ENCODE data around the gene XYLT1. TPM values are rescaled to one million over a fixed set of nuclear protein-coding genes. Genes with fewer than 3 reads are reported as not detected.

Gene XYLT1
- total RNA-seq, 1 donor from 2014 or later = 27.3 TPM

DNA sequence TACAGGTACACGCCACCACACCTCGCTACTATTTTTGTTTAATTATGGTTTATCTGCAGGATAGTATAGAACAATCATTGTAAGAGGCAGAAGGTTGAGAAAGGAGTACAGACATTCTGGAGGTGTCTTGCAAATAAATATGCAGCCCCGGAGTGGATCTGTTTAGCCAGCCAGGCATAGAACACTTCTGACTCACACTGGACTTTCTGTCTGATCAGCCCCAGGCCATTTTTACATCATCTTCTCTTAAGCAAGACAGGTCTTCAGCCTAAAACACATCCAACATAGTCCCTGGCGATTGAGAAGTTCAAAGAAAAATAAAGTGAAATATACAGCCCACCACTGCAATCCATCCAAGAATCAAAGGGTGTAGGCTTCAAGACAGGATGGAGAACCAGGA lies 81.4 kb downstream of the XYLT1 start:
- Histone ChIP-seq H3K4me1 (peaks cover 42% of the 10 kb centered on the region), H3K36me3 (no peaks in the 10 kb centered on the region), H3K4me3 (no peak overlapping the region), H3K27ac (peak overlapping the region; percentile 42), H3K9me3 (no peaks in the 10 kb centered on the region), H3K27me3 (no peaks in the 10 kb centered on the region)
- intact Hi-C loops (cut with DNase I) = no loop called here
- no peak for TF ChIP-seq POLR2A (IDR thresholded peaks at IDR 0.05)
- TF ChIP-seq, protein P1, sequence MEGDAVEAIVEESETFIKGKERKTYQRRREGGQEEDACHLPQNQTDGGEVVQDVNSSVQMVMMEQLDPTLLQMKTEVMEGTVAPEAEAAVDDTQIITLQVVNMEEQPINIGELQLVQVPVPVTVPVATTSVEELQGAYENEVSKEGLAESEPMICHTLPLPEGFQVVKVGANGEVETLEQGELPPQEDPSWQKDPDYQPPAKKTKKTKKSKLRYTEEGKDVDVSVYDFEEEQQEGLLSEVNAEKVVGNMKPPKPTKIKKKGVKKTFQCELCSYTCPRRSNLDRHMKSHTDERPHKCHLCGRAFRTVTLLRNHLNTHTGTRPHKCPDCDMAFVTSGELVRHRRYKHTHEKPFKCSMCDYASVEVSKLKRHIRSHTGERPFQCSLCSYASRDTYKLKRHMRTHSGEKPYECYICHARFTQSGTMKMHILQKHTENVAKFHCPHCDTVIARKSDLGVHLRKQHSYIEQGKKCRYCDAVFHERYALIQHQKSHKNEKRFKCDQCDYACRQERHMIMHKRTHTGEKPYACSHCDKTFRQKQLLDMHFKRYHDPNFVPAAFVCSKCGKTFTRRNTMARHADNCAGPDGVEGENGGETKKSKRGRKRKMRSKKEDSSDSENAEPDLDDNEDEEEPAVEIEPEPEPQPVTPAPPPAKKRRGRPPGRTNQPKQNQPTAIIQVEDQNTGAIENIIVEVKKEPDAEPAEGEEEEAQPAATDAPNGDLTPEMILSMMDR (IDR thresholded peaks at IDR 0.05) = no peak
- TF ChIP-seq POLR2AphosphoS5 (IDR thresholded peaks at IDR 0.05; ENCODE audit: insufficient read depth in 1 of 2, low read depth in 1 of 2) = no peak
- no peak for DNase-seq (ENCODE audit: extremely low spot score in 2 of 2)

DNA sequence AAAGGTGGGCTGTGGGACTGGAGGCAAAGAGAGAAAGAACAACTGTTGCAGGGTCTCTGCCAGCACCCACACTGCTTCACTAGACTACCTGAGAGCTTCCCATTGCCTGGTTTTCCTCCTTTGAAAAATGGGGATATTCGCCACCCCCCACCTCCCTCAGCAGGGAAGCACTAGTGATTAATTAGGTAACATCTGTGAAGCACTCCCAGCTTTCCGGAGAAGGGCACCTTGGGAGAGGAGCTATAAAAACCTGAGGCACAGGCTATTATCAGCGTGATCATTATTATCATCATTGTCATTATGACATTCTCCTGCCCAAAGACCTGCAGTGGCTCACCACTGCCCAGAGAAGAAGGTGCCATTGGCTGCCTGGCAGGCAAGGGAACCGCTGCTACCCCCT lies 83.5 kb downstream of the XYLT1 start:
- peaks cover 35% of the 10 kb centered on the region for H3K4me1 ChIP-seq
- TF ChIP-seq POLR2A (IDR thresholded peaks at IDR 0.05) (no peak), POLR2AphosphoS5 (IDR thresholded peaks at IDR 0.05; ENCODE audit: insufficient read depth in 1 of 2, low read depth in 1 of 2) (no peak)
- TF ChIP-seq, protein P1 (IDR thresholded peaks at IDR 0.05) = no peak
- H3K27me3 ChIP-seq = no peaks in the 10 kb centered on the region
- DNase-seq (ENCODE audit: extremely low spot score in 2 of 2) = no peak
- no peaks in the 10 kb centered on the region for H3K36me3 ChIP-seq
- H3K27ac ChIP-seq = peak overlapping the region; percentile 64
- H3K4me3 ChIP-seq = no peak overlapping the region
- intact Hi-C loops (cut with DNase I) = no loop called here
- no peaks in the 10 kb centered on the region for H3K9me3 ChIP-seq

DNA sequence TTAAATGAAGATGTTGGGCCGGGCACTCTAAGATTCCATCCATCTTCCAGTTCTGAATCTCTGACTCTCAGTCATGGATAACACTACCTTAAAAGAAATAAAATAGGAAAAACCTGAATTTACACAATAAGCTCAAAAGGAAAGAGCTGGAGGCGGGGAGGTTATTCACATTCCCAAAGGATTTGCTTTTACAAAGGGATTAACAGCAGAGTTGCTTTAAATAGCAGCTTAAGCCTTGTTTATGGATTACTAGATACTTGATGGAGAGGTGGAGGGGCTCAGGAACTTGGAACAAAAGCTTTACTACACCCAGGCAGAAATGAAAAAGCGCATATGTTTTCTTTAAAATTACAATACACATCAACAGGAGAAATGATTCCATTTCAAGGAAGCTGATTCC lies 84.5 kb downstream of the XYLT1 start:
- Histone ChIP-seq H3K4me1 (peaks cover 31% of the 10 kb centered on the region), H3K36me3 (no peaks in the 10 kb centered on the region)
- intact Hi-C loops (cut with DNase I) = no loop called here

DNA sequence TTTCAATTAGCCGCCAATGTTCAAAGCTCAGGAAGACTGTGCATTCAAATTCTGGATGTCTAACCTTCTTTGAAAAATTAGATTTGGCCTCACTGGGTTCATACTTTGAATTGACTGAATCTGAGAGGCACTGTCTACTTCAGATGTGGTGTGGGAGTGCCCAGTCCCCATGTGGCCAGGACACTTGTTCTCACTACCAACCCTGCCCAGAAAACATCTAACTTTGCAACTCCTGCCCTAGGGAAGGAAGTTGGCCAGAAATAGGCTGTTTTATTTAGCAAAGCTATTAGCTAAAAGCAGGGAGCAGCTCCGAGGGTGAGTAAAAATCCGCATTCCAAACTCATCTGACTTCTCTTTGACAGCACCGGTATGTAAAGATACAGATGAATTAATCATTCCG lies 86.3 kb downstream of the XYLT1 start:
- Histone ChIP-seq H3K4me1 (peaks cover 33% of the 10 kb centered on the region), H3K27me3 (no peaks in the 10 kb centered on the region), H3K36me3 (no peaks in the 10 kb centered on the region), H3K27ac (no peak overlapping the region), H3K4me3 (no peak overlapping the region), H3K9me3 (no peaks in the 10 kb centered on the region)
- TF ChIP-seq POLR2A (IDR thresholded peaks at IDR 0.05) (no peak), POLR2AphosphoS5 (IDR thresholded peaks at IDR 0.05; ENCODE audit: insufficient read depth in 1 of 2, low read depth in 1 of 2) (no peak)
- TF ChIP-seq, protein P1 (IDR thresholded peaks at IDR 0.05) = no peak
- intact Hi-C loops (cut with DNase I) = no loop called here
- DNase-seq (ENCODE audit: extremely low spot score in 2 of 2) = no peak

More for the DNA sequence above, 84.5 kb downstream of the XYLT1 start:
- Histone ChIP-seq H3K4me3 (no peak overlapping the region), H3K9me3 (no peaks in the 10 kb centered on the region), H3K27ac (no peak overlapping the region), H3K27me3 (no peaks in the 10 kb centered on the region)
- TF ChIP-seq, protein P1 (IDR thresholded peaks at IDR 0.05) = no peak
- no peak for TF ChIP-seq POLR2AphosphoS5 (IDR thresholded peaks at IDR 0.05; ENCODE audit: insufficient read depth in 1 of 2, low read depth in 1 of 2)
- TF ChIP-seq POLR2A (IDR thresholded peaks at IDR 0.05) = no peak
- DNase-seq (ENCODE audit: extremely low spot score in 2 of 2) = no peak

DNA sequence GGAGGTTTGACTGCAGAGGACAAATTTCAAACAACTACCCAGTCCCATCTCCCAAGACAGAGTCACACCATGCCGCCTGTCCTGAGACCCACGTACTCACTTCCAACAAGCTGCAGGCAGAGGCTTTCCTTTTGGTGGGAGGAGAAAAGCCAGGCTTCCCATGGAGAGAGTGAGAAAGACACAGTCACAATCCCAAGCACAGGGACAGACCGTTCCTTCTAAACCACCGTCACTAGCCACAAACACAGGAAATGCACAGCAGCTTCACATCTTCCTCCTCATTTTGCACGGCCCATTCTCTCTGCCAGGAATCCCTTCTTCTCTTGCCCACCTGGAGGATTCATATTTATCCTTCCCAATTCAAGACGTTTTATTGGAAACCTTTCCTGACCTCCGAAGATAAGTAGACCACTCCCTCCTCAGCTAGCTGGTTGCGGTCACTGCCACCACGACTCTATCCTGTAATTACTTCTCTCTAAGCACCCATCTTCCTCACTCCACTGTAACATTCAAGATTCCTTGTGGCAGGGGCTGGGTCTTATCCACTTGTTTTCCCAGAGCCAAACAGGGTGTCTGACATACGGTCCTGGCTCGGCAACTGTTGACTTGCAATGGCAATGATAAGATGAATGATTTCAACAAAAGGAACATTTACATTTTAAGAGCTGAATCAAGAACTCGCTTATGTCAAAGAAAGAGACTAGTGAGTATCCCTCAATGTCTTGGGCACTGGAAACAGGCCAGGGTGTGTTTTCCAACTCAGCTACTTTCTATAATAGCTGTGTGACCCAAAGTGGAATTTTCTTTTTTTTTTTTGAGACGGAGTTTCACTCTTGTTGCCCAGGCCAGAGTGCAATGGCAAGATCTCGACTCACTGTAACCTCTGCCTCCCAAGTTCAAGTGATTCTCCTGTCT lies 87.6 kb downstream of the XYLT1 start:
- no peaks in the 10 kb centered on the region for H3K9me3 ChIP-seq
- no peak overlapping the region for H3K4me3 ChIP-seq
- H3K36me3 ChIP-seq = no peaks in the 10 kb centered on the region
- TF ChIP-seq, protein P1 (IDR thresholded peaks at IDR 0.05) = no peak
- no peak for TF ChIP-seq POLR2A (IDR thresholded peaks at IDR 0.05)
- TF ChIP-seq POLR2AphosphoS5 (IDR thresholded peaks at IDR 0.05; ENCODE audit: insufficient read depth in 1 of 2, low read depth in 1 of 2) = no peak
- H3K27me3 ChIP-seq = no peaks in the 10 kb centered on the region
- intact Hi-C loops (cut with DNase I) = no loop called here
- H3K4me1 ChIP-seq = peaks cover 43% of the 10 kb centered on the region
- H3K27ac ChIP-seq = no peak overlapping the region
- DNase-seq (ENCODE audit: extremely low spot score in 2 of 2) = no peak

All from vagina (tissue), 2 donors.